A673 (cell line): ENCODE results near the gene ARHGAP45. TPM values are rescaled to one million over a fixed set of nuclear protein-coding genes. Genes with fewer than 3 reads are reported as not detected.

Experiments
- BruUV-seq: library from RNA; stranded (reverse); fragments of 400-500 nt; replicated peaks from 2 replicates; lab custom pipeline; 2021; lab: Mats Ljungman, UMichigan
- CTCF ChIA-PET: fragments of 300-600 bp; sonication (Branson Sonifier 250); formaldehyde crosslinking; loops from one replicate; lab custom pipeline; 2022; ENCODE audit warnings: antibody characterized with exemption; lab: Charles Lee
- POLR2A ChIA-PET: fragments of 300-600 bp; sonication (Branson Sonifier 250); formaldehyde crosslinking; loops from one replicate; lab custom pipeline; 2022; ENCODE audit warnings: antibody characterized with exemption; ENCODE audit not compliant: low non-redundant PET; lab: Charles Lee
- DNase-seq: peaks from one replicate; pipeline ENCODE4 v3.0.0-alpha.2; 2015; ENCODE audit warnings: low spot score
- H3K27ac ChIP-seq: fragments of 200-600 bp; sonication (generic); 2 replicates; pipeline ENCODE4 v1.5.1; 2016; ENCODE audit warnings: mixed run types, low read depth, mild to moderate bottlenecking, mixed read lengths, antibody characterized with exemption, low read length; ENCODE audit not compliant: poor library complexity, severe bottlenecking
- H3K27me3 ChIP-seq: fragments of 200-600 bp; sonication (generic); replicated peaks from 2 replicates; pipeline ENCODE4 v1.6.1; 2017; ENCODE audit warnings: mixed run types, low read depth, mild to moderate bottlenecking, mixed read lengths, antibody characterized with exemption, low read length; ENCODE audit not compliant: insufficient read depth, poor library complexity
- H3K36me3 ChIP-seq: fragments of 200-600 bp; sonication (generic); 2 replicates; pipeline ENCODE4 v1.6.1; 2016; ENCODE audit warnings: mixed run types, mild to moderate bottlenecking, mixed read lengths, antibody characterized with exemption, low read length; ENCODE audit not compliant: insufficient read depth, poor library complexity, severe bottlenecking
- H3K4me1 ChIP-seq: fragments of 200-600 bp; sonication (generic); 2 replicates; pipeline ENCODE4 v1.6.1; 2017; ENCODE audit warnings: mixed run types, mild to moderate bottlenecking, mixed read lengths, antibody characterized with exemption, low read length; ENCODE audit not compliant: insufficient read depth, poor library complexity, severe bottlenecking
- H3K4me3 ChIP-seq: fragments of 200-600 bp; sonication (generic); 2 replicates; pipeline ENCODE4 v1.5.1; 2016; ENCODE audit warnings: low read depth, mixed run types, mild to moderate bottlenecking, mixed read lengths, low read length; ENCODE audit not compliant: poor library complexity, severe bottlenecking
- H3K9me3 ChIP-seq: fragments of 200-600 bp; sonication (generic); 2 replicates; pipeline ENCODE4 v1.6.1; 2016; ENCODE audit warnings: mixed run types, low read depth, mild to moderate bottlenecking, mixed read lengths, antibody characterized with exemption, low read length; ENCODE audit not compliant: poor library complexity, severe bottlenecking
- EZH2 ChIP-seq: fragments of 200-600 bp; sonication (generic); IDR thresholded peaks from 2 replicates; pipeline ENCODE4 v1.6.1; 2017; ENCODE audit warnings: borderline replicate concordance, low read depth, mild to moderate bottlenecking, mixed read lengths, antibody characterized with exemption, low read length; ENCODE audit not compliant: poor library complexity, severe bottlenecking
- intact Hi-C: fragments of 100-400 bp; cut with micrococcal nuclease; formaldehyde crosslinking; loops from one replicate; pipeline ENCODE4 v1.10.0; 2022; ENCODE audit not compliant: unreplicated experiment
- total RNA-seq: library from RNA; stranded (reverse); gene quantifications from 2 replicates; pipeline ENCODE4 v1.2.3, GENCODE V29; 2021
- TF ChIP-seq, protein P1 (sequence below): fragments of 300-800, 200-600 bp; sonication (generic); conservative IDR thresholded peaks from 2 replicates; pipeline ENCODE4 v1.5.1; 2017; ENCODE audit warnings: low read depth, mild to moderate bottlenecking, antibody characterized with exemption, low read length, moderate library complexity, mixed read lengths

The ARHGAP45 gene
- total RNA-seq, 1 experiment from 2014 or later, result 3.2 TPM

DNA sequence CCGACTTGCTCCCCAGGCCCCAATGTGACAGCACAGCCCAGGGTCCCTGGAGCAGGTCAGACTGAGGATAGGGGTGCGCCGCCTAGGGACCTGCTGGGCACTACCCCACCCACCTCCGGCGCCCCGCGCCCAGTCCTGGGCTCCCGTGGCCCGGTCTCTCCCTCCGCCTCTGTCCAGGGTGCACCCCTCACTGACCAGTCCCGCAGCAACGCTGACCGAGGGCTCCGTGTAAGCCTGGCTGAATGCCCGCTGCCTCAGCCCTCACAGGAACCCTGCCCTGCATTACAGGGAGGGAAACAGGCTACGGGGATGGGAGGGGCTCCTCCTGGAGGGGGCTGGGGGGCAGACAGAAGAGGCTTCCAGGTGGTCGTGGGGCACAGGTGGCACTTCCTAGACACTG lies 68.5 kb downstream of the ARHGAP45 start:
- H3K4me3 ChIP-seq, result no peak overlapping the region
- ChIA-PET CTCF (no interaction called here), POLR2A (no interaction called here)
- no peak for DNase-seq
- no peaks in the 10 kb centered on the region for H3K36me3 ChIP-seq
- intact Hi-C loops, result no loop called here
- BruUV-seq, result no TSS peak
- H3K27ac ChIP-seq, result no peak overlapping the region
- peaks cover 18% of the 10 kb centered on the region for H3K4me1 ChIP-seq
- no peaks in the 10 kb centered on the region for H3K27me3 ChIP-seq
- TF ChIP-seq EZH2, result no peak
- TF ChIP-seq, protein P1, sequence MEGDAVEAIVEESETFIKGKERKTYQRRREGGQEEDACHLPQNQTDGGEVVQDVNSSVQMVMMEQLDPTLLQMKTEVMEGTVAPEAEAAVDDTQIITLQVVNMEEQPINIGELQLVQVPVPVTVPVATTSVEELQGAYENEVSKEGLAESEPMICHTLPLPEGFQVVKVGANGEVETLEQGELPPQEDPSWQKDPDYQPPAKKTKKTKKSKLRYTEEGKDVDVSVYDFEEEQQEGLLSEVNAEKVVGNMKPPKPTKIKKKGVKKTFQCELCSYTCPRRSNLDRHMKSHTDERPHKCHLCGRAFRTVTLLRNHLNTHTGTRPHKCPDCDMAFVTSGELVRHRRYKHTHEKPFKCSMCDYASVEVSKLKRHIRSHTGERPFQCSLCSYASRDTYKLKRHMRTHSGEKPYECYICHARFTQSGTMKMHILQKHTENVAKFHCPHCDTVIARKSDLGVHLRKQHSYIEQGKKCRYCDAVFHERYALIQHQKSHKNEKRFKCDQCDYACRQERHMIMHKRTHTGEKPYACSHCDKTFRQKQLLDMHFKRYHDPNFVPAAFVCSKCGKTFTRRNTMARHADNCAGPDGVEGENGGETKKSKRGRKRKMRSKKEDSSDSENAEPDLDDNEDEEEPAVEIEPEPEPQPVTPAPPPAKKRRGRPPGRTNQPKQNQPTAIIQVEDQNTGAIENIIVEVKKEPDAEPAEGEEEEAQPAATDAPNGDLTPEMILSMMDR, result no peak
- no peaks in the 10 kb centered on the region for H3K9me3 ChIP-seq

DNA sequence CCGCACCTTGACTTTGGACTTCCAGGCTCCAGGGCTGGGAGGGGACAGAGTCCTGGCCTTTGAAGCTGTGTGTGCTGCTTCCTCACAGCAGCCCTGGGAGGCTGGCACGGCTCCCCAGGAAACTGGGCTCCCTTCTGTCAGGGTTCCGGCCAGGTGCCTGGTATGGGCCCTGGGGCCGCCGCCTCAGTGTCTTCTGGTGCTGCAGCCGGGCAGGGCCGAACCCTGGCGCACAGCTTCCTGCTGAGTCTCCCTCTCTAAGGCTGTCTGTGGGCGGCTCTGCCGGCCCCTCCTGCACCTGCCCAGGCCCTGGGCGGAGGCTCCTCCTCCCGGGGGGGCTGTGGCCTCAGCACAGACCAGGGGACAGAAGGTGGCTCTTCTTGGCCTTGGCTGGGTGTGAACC lies 69.2 kb downstream of the ARHGAP45 start:
- H3K27me3 ChIP-seq, result no peaks in the 10 kb centered on the region
- intact Hi-C loops, result no loop called here
- TF ChIP-seq, protein P1, result no peak
- no peak for TF ChIP-seq EZH2
- POLR2A ChIA-PET, result no interaction called here
- BruUV-seq, result no TSS peak
- H3K9me3 ChIP-seq, result no peaks in the 10 kb centered on the region
- DNase-seq, result no peak
- CTCF ChIA-PET, result interaction anchor here (0.6 kb wide), 1 partner anchor 842 kb away, joined by 3 read pairs; no protein-coding TSS in a partner anchor
- no peak overlapping the region for H3K4me3 ChIP-seq
- no peaks in the 10 kb centered on the region for H3K36me3 ChIP-seq
- peaks cover 13% of the 10 kb centered on the region for H3K4me1 ChIP-seq
- H3K27ac ChIP-seq, result no peak overlapping the region

Other genes starting within 250 kb of the ARHGAP45 start
- gene PLPPR3, start 245.2 kb upstream of the ARHGAP45 start, total RNA-seq, result 13.3 and 20.1 TPM in 2 replicates
- not detected in 2 replicates for gene AZU1, start 239.3 kb upstream of the ARHGAP45 start, total RNA-seq
- not detected in 2 replicates for gene PRTN3, start 226.2 kb upstream of the ARHGAP45 start, total RNA-seq
- not detected in 2 replicates for gene ELANE, start 214.9 kb upstream of the ARHGAP45 start, total RNA-seq
- gene CFD, start 207.5 kb upstream of the ARHGAP45 start, total RNA-seq, result 1.1 and 1.4 TPM in 2 replicates
- gene MED16, start 174.0 kb upstream of the ARHGAP45 start, total RNA-seq, result 83.0 and 86.3 TPM in 2 replicates
- not detected in 2 replicates for gene RNU6-9, start 173.7 kb upstream of the ARHGAP45 start, total RNA-seq
- 39.3 and 45.5 TPM in 2 replicates for gene R3HDM4, start 153.9 kb upstream of the ARHGAP45 start, total RNA-seq
- 0.20 TPM in 1 of 2 replicates, not detected in the other for gene KISS1R, start 149.8 kb upstream of the ARHGAP45 start, total RNA-seq
- gene ARID3A, start 141.1 kb upstream of the ARHGAP45 start, total RNA-seq, result 19.6 and 26.3 TPM in 2 replicates
- 109 and 116 TPM in 2 replicates for gene WDR18, start 82.8 kb upstream of the ARHGAP45 start, total RNA-seq
- not detected in 2 replicates for gene GRIN3B, start 66.7 kb upstream of the ARHGAP45 start, total RNA-seq
- gene TMEM259, start 46.0 kb upstream of the ARHGAP45 start, total RNA-seq, result 151 and 170 TPM in 2 replicates
- not detected in 2 replicates for gene RNU6-2, start 45.6 kb upstream of the ARHGAP45 start, total RNA-seq
- gene CNN2, start 40.6 kb upstream of the ARHGAP45 start, total RNA-seq, result 112 and 146 TPM in 2 replicates
- gene ABCA7, start 27.1 kb upstream of the ARHGAP45 start, total RNA-seq, result 12.0 and 21.2 TPM in 2 replicates
- 342 and 343 TPM in 2 replicates for gene POLR2E, start 28.2 kb downstream of the ARHGAP45 start, total RNA-seq
- 368 and 435 TPM in 2 replicates for gene GPX4, start 36.8 kb downstream of the ARHGAP45 start, total RNA-seq
- 46.9 and 51.8 TPM in 2 replicates for gene SBNO2, start 107.1 kb downstream of the ARHGAP45 start, total RNA-seq
- 64.9 and 73.2 TPM in 2 replicates for gene STK11, start 138.6 kb downstream of the ARHGAP45 start, total RNA-seq
- gene CBARP, start 170.8 kb downstream of the ARHGAP45 start, total RNA-seq, result 13.3 and 15.0 TPM in 2 replicates
- gene ATP5F1D, start 174.6 kb downstream of the ARHGAP45 start, total RNA-seq, result 237 and 250 TPM in 2 replicates
- 156 and 169 TPM in 2 replicates for gene MIDN, start 181.4 kb downstream of the ARHGAP45 start, total RNA-seq
- gene CIRBP, start 202.2 kb downstream of the ARHGAP45 start, total RNA-seq, result 287 and 386 TPM in 2 replicates
- 69.4 and 88.6 TPM in 2 replicates for gene FAM174C, start 208.4 kb downstream of the ARHGAP45 start, total RNA-seq
- gene EFNA2, start 218.7 kb downstream of the ARHGAP45 start, total RNA-seq, result 0.64 and 0.68 TPM in 2 replicates